Mesodermal cell (in vitro differentiated cells): ENCODE measurements around the gene ITCH.
"Not testable (repeated sequence)": the region's sequence is repeated elsewhere in the genome, so short reads cannot be mapped to it uniquely, and the experiment has no call there.

Experiments used
- H3K27ac ChIP-seq: 2 replicates; pipeline ENCODE4 v1.7.0; 2013; ENCODE audit warnings: mild to moderate bottlenecking, low read depth, low read length, moderate library complexity; ENCODE audit not compliant: severe bottlenecking
- H3K36me3 ChIP-seq: 2 replicates; pipeline ENCODE4 v1.7.1; 2013; ENCODE audit warnings: mild to moderate bottlenecking, low read length, moderate library complexity; ENCODE audit not compliant: control insufficient read depth, insufficient read depth
- H3K4me1 ChIP-seq: one replicate; pipeline ENCODE4 v1.7.1; 2013; ENCODE audit warnings: mild to moderate bottlenecking, low read length; ENCODE audit not compliant: insufficient read depth, control insufficient read depth, poor library complexity, severe bottlenecking
- H3K4me3 ChIP-seq: 2 replicates; pipeline ENCODE4 v1.7.0; 2013; ENCODE audit warnings: low read length, control low read depth, mild to moderate bottlenecking; ENCODE audit not compliant: insufficient read depth, poor library complexity, severe bottlenecking; ENCODE audit errors: extremely low read depth
- H3K9me3 ChIP-seq: 2 replicates; pipeline ENCODE4 v1.7.1; 2013; ENCODE audit warnings: mild to moderate bottlenecking, low read length, moderate library complexity; ENCODE audit not compliant: control insufficient read depth
- WGBS, 2 experiments: methylation state at CpG; one replicate each; pipeline ENCODE4 v1.1.5; 2013; ENCODE audit warnings: missing lambda C conversion rate in 2 of 2; ENCODE audit not compliant: insufficient coverage in 2 of 2; 5-methylcytosine and 5-hydroxymethylcytosine counted together

Gene ITCH

GRCh38 chr20:34512266-34512954 lies 149.3 kb downstream of the ITCH start:
- WGBS, 2 experiments = 93 to 100% methylated on average over 2 to 4 of the region's 4 CpGs

GRCh38 chr20:34512955-34513419 lies 149.9 kb downstream of the ITCH start:
- Histone ChIP-seq H3K9me3 (no peaks in the 10 kb centered on the region), H3K27ac (peak overlapping the region; percentile 26), H3K36me3 (peaks cover 47% of the 10 kb centered on the region), H3K4me1 (peaks cover 7% of the 10 kb centered on the region), H3K4me3 (no peak overlapping the region)

More at GRCh38 chr20:34512266-34512954, 149.3 kb downstream of the ITCH start:
- H3K4me1 ChIP-seq = peaks cover 7% of the 10 kb centered on the region
- H3K36me3 ChIP-seq = peaks cover 51% of the 10 kb centered on the region
- H3K27ac ChIP-seq = peak overlapping the region; percentile 26
- H3K4me3 ChIP-seq = no peak overlapping the region
- no peaks in the 10 kb centered on the region for H3K9me3 ChIP-seq

- 96 to 99% methylated on average over 14 to 16 of the region's 17 CpGs for WGBS, 2 experiments
- H3K36me3 ChIP-seq = peaks cover 47% of the 10 kb centered on the region
- not testable (repeated sequence) for H3K27ac ChIP-seq, H3K4me3 ChIP-seq, H3K4me1 ChIP-seq, H3K9me3 ChIP-seq
Observed at GRCh38 chr20:34514034-34514433, 151.0 kb downstream of the ITCH start.

DNA sequence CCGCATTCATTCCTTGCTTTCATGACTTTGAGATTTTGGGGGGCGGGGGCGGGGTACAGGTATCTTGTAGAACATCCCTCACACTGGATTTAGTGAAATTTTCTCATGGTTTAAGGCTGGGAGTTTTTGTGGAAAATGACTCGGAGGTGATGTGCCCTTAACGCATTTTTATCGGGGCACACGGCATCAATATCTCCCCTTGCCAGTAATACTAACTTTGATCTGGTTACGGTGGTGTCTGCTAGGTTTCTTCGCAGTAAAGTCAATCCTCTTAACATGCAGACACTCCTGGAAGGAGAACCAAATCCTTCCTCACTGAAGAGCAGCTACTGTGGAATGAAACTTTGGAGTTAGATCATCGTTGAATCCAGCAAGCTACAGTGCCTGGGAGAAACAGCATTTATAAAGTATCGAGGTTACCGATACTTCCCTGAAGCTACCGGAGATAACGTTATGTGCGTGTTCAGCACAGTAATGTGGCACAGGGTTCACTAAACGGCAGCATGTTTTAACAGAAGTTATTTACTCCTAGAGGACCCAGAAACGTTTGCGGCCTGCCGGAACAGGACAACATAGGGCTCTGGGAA lies 151.9 kb downstream of the ITCH start:
- H3K36me3 ChIP-seq = peaks cover 51% of the 10 kb centered on the region

DNA sequence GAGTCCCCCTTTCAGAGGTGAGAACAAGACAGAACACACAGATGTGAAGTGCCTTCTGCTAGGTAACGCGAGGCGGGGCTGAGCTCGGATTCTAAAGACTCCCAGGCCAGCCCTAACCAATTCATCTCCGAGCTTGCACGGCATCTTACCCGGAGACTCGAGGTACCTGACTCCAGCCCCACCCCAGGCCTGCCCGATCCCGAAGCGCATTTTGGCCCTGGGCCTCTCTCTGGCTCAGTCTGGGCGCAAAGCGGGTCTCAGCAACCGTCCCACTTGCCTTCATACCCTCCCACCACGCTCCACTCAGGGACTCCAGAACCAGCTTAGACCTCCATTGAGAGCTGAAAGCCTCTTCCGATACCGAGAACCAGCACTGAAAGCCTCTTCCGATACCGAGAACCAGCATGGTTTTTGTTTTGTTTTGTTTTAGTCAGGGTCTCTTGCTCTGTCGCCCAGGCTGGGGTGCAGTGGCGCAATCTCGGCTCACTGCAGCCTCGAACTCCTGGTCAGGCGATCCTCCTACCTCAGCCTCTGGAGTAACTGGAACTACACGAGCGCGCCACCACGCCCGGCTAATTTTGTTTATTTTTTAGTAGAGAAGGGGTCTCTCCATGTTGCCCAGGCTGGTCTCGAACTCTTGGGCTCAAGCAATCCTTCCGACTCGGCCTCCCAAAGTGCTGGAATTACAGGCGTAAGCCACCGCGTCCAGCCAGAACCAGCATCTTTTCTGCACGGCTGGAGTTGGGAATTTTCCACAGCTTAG lies 152.6 kb downstream of the ITCH start:
- WGBS, 2 experiments = 6 to 13% methylated on average over 29 to 30 of the region's 36 CpGs
- no peaks in the 10 kb centered on the region for H3K9me3 ChIP-seq
- peaks cover 46% of the 10 kb centered on the region for H3K36me3 ChIP-seq
- H3K4me3 ChIP-seq = peak overlapping the region; percentile 84
- H3K4me1 ChIP-seq = peaks cover 7% of the 10 kb centered on the region
- H3K27ac ChIP-seq = peak overlapping the region; percentile 93

More for the DNA sequence above, 151.9 kb downstream of the ITCH start:
- peak overlapping the region; percentile 93 for H3K27ac ChIP-seq
- peaks cover 7% of the 10 kb centered on the region for H3K4me1 ChIP-seq
- 37 to 46% methylated on average over 12 to 14 of the region's 19 CpGs for WGBS, 2 experiments
- H3K4me3 ChIP-seq = peak overlapping the region; percentile 84
- H3K9me3 ChIP-seq = no peaks in the 10 kb centered on the region

DNA sequence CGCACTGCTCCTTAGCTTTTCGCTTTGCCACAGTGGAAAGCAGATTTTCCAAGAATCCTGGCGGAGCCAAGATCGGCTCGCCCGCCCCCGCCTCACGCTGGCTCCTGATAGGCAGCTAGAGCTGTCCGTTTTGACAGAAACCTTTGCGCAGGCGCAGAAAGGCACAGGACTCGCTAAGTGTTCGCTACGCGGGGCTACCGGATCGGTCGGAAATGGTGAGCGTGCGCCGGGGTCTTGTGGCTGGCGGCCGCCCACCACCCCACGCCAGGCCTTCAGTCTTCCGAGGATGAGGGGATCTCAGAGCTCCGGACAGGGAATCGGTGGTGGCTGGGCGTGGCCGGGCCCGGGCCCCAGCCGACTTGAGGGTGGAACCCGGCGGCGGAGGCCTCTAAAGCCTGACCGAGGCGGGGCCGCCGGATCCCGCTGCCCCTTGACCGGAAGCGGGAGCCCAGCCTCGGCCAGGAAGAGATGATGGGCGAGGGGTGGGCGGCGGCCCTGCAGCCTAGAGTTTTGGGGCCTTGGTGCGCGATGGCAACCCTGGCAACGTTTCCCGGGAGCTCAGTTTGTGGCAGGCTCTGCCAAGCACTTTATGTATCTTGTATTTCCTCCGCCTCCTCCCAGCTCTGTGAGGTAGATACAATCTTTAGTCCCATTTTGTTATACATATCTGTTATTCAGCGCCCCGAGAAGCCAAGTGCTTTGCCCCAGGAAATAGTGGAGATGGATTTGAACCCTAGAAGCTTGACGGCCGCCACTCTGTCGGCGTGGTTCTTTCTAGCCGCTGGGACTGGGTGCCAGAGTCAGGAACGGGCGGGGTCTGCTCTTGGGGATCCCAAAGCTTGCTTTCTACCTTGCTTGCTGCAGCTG lies 153.4 kb downstream of the ITCH start, which contains the start of gene DYNLRB1:
TSS of gene DYNLRB1 (plus strand) at position 176 of the 867 bp plus-strand sequence. CDS start at position 213, 37 bp downstream.
- H3K27ac ChIP-seq = peak within 1 kb of the TSS; percentile 93
- peaks cover 49% of the 10 kb centered on the region for H3K36me3 ChIP-seq
- H3K4me3 ChIP-seq = peak within 1 kb of the TSS; percentile 84
- no peaks in the 10 kb centered on the region for H3K9me3 ChIP-seq
- H3K4me1 ChIP-seq = peaks cover 7% of the 10 kb centered on the region
- WGBS, 2 experiments = 0% methylated on average over 44 to 56 of the region's 59 CpGs

DNA sequence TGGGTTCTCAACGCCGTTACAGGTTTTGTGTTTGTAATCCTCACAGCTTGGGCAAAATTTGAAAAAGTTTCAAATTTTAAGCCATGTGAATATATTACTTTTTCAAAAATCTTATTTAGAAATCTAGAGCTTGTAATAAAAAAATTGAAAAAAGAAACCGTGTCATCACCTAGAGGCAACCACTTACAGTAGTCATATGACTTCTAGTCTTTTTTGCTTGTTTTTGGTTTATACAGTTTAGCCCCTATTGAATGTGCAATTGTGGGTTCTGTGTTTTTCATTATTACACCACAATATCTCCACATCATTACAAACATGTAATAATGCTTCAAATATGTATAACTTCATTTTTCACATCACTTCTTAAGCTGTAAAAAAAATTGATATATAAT lies 154.0 kb downstream of the ITCH start:
- no CpG with 5 or more reads among the region's 3 CpGs for WGBS, 2 experiments
- no peaks in the 10 kb centered on the region for H3K9me3 ChIP-seq
- H3K27ac ChIP-seq = no peak overlapping the region
- H3K36me3 ChIP-seq = peaks cover 50% of the 10 kb centered on the region
- peaks cover 7% of the 10 kb centered on the region for H3K4me1 ChIP-seq
- H3K4me3 ChIP-seq = peak overlapping the region; percentile 84

- not testable (repeated sequence) for H3K9me3 ChIP-seq, H3K27ac ChIP-seq, H3K4me3 ChIP-seq
- H3K4me1 ChIP-seq = peaks cover 16% of the 10 kb centered on the region
- peaks cover 50% of the 10 kb centered on the region for H3K36me3 ChIP-seq
- WGBS, 2 experiments = 87 to 95% methylated on average over 4 to 6 of the region's 7 CpGs
Observed at GRCh38 chr20:34518863-34519262, 155.8 kb downstream of the ITCH start.

DNA sequence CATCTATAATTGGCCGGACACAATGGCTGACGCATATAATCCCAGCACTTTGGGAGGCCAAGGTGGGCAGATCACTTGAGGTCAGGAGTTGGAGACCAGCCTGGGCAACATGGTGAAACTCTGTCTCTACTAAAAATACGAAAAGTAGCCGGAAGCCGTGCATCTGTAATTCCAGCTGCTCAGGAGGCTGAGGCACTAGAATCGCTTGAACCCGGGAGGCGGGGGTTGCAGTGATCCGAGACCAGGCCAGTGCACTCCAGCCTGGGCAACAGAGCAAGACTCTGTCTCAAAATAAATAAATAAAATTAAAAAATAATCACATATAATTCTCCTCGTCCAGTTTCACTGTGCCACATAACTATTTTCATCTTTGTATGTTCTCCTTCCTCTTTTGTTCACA lies 156.8 kb downstream of the ITCH start:
- H3K36me3 ChIP-seq = peaks cover 50% of the 10 kb centered on the region
- 90 to 100% methylated on average over 8 of the region's 10 CpGs for WGBS, 2 experiments
- not testable (repeated sequence) for H3K9me3 ChIP-seq

More for the DNA sequence above, 156.8 kb downstream of the ITCH start:
- not testable (repeated sequence) for H3K4me3 ChIP-seq, H3K27ac ChIP-seq
- H3K4me1 ChIP-seq = peaks cover 21% of the 10 kb centered on the region
